G401.6 (cell line): ENCODE data around the gene HCFC1R1.

Experiments
- FAIRE-seq: peaks from 2 replicates; lab custom pipeline; 2012; peaks lifted over from hg19 to GRCh38; lab: Jason Lieb, UNC

Gene HCFC1R1

DNA sequence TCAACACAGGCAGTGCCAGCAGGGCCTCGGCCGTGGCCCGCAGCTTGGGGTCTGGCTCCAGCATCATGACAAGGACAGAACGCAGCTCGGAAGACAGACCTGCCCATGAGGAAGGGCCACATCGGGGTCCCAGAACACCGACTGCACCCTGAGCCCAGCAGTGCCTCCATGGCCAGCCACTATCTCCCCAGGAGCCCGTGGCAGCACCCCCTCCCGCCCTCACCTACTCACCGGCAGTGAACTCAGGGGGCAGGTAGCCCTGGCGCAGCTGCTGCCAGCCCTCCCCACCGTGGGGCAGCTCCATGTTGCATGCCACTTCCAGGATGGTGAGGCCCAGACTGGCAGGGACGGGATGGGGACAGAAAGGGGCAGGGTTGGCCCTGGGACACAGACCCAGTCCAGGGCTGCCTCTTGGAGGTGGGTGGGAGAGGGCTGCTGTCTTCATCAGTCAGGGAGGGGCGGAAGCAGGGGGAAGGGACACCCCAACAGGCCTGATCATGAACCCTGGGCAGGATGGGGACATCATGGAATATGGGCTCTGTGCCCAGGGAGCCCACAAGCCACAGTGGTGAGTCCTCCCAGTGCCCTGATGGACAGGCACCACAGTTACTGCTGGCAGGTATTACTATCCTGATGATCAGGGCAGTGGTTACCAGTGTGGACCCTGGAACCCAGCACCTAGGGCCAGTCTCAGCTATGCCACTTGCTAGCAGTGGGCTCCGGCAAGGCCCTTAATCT is 49.3 kb downstream of the HCFC1R1 start:
- no peak for FAIRE-seq

DNA sequence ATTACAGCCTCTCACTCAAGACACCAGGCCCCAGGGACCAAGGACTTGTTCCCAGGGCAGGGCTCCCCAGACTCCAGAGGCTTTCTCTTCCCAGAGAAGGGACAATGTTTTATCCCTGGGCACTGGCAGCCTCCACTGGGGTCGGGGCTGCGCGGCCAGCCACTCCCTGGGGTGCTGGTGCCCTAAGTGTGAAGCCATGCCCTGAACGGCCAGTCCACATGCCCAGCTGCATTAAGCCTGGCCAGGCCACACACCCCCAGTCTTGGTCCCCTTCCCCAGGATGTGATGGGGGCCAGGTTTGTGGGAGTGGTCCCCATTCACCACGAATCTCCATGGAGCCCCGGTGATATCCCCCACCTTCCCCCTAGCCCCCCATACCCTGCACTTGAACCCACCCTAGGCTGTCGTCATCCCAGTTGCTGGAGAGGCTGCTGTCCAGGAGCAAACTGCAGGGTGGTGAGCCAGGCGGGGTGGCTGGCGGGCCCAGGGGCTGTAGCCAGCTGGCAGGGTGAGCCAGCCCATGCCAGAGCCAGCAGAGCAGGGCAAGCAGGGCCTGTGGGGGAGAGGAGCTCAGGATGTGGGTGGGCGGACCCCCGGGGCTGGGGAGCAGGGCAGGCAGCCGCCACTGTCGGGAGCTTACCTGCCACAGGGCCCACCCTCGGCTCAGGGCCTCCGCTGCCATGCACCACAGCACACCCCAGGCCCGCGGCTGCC is 50.0 kb downstream of the HCFC1R1 start:
- FAIRE-seq, result no peak

DNA sequence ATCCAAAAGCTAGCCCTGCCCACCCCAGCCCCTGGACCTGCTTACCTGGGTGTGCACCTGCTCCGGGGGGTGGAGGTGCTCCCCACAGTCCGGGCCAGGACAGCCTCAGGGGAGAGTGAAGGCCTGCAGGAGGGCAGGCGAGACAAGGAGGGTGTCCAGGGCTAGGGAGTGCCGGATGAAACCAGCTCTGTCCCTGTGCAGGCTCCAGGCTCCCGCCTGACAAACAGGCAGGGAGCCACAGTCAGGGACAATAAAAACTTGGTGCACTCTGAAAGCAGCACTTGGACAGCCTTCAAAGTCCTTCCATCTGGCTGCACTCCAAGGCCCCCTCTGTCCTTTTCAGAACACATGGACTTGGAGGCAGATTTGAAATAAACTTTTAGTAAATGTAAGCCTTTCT is 50.6 kb downstream of the HCFC1R1 start:
- no peak for FAIRE-seq
